Ishikawa (cell line): ENCODE measurements around the gene RASA1.

Source experiments
- CREB1 ChIP-seq: IDR thresholded peaks from 2 replicates; pipeline ENCODE4 v1.6.1; 2012; ENCODE audit warnings: low read depth
- EP300 ChIP-seq: IDR thresholded peaks from 2 replicates; pipeline ENCODE4 v1.6.1; 2012; ENCODE audit warnings: borderline replicate concordance

GRCh38 chr5:87401626-87402025 lies 133.9 kb downstream of the RASA1 start:
- TF ChIP-seq EP300 (no peak), CREB1 (no peak)
